ENCODE measurements around the gene PRKCH.

GRCh38 chr14:61523751-61524150 is 202.4 kb downstream of the PRKCH start:
- TF ChIP-seq CTCF (IDR thresholded peaks at IDR 0.05) (no peak), POLR2AphosphoS5 (IDR thresholded peaks at IDR 0.05) (no peak)

Data from sigmoid colon (tissue), 4 donors.